Measurements from ENCODE around the gene CHCHD4.
"Not testable (repeated sequence)": the region's sequence is repeated elsewhere in the genome, so short reads cannot be mapped to it uniquely, and the experiment has no call there.

DNA sequence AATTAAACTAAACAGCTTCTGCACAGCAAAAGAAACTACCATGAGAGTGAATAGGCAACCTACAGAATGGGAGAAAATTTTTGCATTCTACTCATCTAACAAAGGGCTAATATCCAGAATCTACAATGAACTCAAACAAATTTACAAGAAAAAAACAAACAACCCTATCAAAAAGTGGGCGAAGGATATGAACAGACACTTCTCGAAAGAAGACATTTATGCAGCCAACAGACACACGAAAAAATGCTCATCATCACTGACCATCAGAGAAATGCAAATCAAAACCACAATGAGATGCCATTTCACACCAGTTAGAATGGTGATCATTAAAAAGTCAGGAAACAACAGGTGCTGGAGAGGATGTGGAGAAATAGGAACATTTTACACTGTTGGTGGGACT is 49.4 kb downstream of the CHCHD4 start:
- TF ChIP-seq, protein P1, sequence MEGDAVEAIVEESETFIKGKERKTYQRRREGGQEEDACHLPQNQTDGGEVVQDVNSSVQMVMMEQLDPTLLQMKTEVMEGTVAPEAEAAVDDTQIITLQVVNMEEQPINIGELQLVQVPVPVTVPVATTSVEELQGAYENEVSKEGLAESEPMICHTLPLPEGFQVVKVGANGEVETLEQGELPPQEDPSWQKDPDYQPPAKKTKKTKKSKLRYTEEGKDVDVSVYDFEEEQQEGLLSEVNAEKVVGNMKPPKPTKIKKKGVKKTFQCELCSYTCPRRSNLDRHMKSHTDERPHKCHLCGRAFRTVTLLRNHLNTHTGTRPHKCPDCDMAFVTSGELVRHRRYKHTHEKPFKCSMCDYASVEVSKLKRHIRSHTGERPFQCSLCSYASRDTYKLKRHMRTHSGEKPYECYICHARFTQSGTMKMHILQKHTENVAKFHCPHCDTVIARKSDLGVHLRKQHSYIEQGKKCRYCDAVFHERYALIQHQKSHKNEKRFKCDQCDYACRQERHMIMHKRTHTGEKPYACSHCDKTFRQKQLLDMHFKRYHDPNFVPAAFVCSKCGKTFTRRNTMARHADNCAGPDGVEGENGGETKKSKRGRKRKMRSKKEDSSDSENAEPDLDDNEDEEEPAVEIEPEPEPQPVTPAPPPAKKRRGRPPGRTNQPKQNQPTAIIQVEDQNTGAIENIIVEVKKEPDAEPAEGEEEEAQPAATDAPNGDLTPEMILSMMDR (tag by site-specific recombination; IDR thresholded peaks at IDR 0.05), result not testable (repeated sequence)
- TF ChIP-seq ZNF664 (tag by site-specific recombination; IDR thresholded peaks at IDR 0.05); ZNF76 (tag by site-specific recombination; IDR thresholded peaks at IDR 0.05; ENCODE audit: borderline replicate concordance, low read depth); ZNF791 (tag by site-specific recombination; IDR thresholded peaks at IDR 0.05); ZNF121 (tag by site-specific recombination; IDR thresholded peaks at IDR 0.05); ZSCAN16 (tag by site-specific recombination; IDR thresholded peaks at IDR 0.05): not testable (repeated sequence)
- TF ChIP-seq, protein P2, sequence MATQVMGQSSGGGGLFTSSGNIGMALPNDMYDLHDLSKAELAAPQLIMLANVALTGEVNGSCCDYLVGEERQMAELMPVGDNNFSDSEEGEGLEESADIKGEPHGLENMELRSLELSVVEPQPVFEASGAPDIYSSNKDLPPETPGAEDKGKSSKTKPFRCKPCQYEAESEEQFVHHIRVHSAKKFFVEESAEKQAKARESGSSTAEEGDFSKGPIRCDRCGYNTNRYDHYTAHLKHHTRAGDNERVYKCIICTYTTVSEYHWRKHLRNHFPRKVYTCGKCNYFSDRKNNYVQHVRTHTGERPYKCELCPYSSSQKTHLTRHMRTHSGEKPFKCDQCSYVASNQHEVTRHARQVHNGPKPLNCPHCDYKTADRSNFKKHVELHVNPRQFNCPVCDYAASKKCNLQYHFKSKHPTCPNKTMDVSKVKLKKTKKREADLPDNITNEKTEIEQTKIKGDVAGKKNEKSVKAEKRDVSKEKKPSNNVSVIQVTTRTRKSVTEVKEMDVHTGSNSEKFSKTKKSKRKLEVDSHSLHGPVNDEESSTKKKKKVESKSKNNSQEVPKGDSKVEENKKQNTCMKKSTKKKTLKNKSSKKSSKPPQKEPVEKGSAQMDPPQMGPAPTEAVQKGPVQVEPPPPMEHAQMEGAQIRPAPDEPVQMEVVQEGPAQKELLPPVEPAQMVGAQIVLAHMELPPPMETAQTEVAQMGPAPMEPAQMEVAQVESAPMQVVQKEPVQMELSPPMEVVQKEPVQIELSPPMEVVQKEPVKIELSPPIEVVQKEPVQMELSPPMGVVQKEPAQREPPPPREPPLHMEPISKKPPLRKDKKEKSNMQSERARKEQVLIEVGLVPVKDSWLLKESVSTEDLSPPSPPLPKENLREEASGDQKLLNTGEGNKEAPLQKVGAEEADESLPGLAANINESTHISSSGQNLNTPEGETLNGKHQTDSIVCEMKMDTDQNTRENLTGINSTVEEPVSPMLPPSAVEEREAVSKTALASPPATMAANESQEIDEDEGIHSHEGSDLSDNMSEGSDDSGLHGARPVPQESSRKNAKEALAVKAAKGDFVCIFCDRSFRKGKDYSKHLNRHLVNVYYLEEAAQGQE (tag by site-specific recombination; IDR thresholded peaks at IDR 0.05), result not testable (repeated sequence)
- TF ChIP-seq, protein P3, sequence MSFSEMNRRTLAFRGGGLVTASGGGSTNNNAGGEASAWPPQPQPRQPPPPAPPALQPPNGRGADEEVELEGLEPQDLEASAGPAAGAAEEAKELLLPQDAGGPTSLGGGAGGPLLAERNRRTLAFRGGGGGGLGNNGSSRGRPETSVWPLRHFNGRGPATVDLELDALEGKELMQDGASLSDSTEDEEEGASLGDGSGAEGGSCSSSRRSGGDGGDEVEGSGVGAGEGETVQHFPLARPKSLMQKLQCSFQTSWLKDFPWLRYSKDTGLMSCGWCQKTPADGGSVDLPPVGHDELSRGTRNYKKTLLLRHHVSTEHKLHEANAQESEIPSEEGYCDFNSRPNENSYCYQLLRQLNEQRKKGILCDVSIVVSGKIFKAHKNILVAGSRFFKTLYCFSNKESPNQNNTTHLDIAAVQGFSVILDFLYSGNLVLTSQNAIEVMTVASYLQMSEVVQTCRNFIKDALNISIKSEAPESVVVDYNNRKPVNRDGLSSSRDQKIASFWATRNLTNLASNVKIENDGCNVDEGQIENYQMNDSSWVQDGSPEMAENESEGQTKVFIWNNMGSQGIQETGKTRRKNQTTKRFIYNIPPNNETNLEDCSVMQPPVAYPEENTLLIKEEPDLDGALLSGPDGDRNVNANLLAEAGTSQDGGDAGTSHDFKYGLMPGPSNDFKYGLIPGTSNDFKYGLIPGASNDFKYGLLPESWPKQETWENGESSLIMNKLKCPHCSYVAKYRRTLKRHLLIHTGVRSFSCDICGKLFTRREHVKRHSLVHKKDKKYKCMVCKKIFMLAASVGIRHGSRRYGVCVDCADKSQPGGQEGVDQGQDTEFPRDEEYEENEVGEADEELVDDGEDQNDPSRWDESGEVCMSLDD (tag by site-specific recombination; IDR thresholded peaks at IDR 0.05), result not testable (repeated sequence)

Data from HEK293 (cell line).